ENCODE measurements around the gene C8A.

- no peak for TF ChIP-seq CTCF (IDR thresholded peaks at IDR 0.05; ENCODE audit: control extremely low read depth in 1 of 3, insufficient read depth in 1 of 3, low read depth in 1 of 3, low read length in 3 of 3)
- TF ChIP-seq EP300 (IDR thresholded peaks at IDR 0.05; ENCODE audit: borderline replicate concordance in 1 of 2, low read depth in 2 of 2, low read length in 2 of 2) = no peak
- no peak for TF ChIP-seq BACH1 (IDR thresholded peaks at IDR 0.05; ENCODE audit: low read length)
- TF ChIP-seq SRF (IDR thresholded peaks at IDR 0.05; ENCODE audit: low read depth, low read length) = no peak
- TF ChIP-seq JUND (IDR thresholded peaks at IDR 0.05; ENCODE audit: low read length) = no peak
- no peak for TF ChIP-seq TBP (IDR thresholded peaks at IDR 0.05; ENCODE audit: low read depth, low read length)
- TF ChIP-seq POLR2A (IDR thresholded peaks at IDR 0.05; ENCODE audit: control extremely low read depth in 1 of 2, low read depth in 2 of 2, low read length in 2 of 2) = no peak
- no peak for TF ChIP-seq YY1 (IDR thresholded peaks at IDR 0.05; ENCODE audit: low read depth, low read length)
These were observed 57.7 kb downstream of the C8A start for GRCh38 chr1:56912325-56912724.

All from H1 (cell line).